ENCODE data around the gene REG1A.

- no peak for TF ChIP-seq CTCF (IDR thresholded peaks at IDR 0.05)
- TF ChIP-seq POLR2A (IDR thresholded peaks at IDR 0.05), result no peak
- no peak for TF ChIP-seq POLR2AphosphoS5 (IDR thresholded peaks at IDR 0.05)
Observed at GRCh38 chr2:79159030-79159429, 38.7 kb downstream of the REG1A start.
